SH-SY5Y (cell line): Measurements from ENCODE around the gene CRADD.

Source experiments
- GATA2 ChIP-seq: IDR thresholded peaks from 2 replicates; pipeline ENCODE4 v1.6.1; 2011; ENCODE audit warnings: mild to moderate bottlenecking, low read depth, low read length
- GATA3 ChIP-seq: IDR thresholded peaks from 2 replicates; pipeline ENCODE4 v1.6.1; 2011; ENCODE audit warnings: low read depth, mild to moderate bottlenecking, low read length, moderate library complexity

GRCh38 chr12:93873561-93873960, 196.4 kb downstream of the CRADD start:
- TF ChIP-seq GATA3 (no peak), GATA2 (no peak)
